GM12891 (cell line): Measurements from ENCODE around the gene CARD11.
"Not testable (repeated sequence)": the region's sequence is repeated elsewhere in the genome, so short reads cannot be mapped to it uniquely, and the experiment has no call there.

Experiments used
- DNase-seq: peaks from one replicate; pipeline ENCODE4 v3.0.0; 2011; ENCODE audit warnings: low spot score; ENCODE audit not compliant: insufficient read length
- FAIRE-seq: peaks from 2 replicates; lab custom pipeline; 2011; peaks lifted over from hg19 to GRCh38; lab: Jason Lieb, UNC
- PAX5 ChIP-seq: IDR thresholded peaks from 2 replicates; pipeline ENCODE4 v1.6.1; 2011; ENCODE audit warnings: low read length, moderate library complexity, mild to moderate bottlenecking; ENCODE audit not compliant: insufficient read depth, severe bottlenecking
- POLR2A ChIP-seq: IDR thresholded peaks from 2 replicates; pipeline ENCODE4 v1.6.1; 2011; ENCODE audit warnings: low read depth, low read length, control low read depth
- POLR2AphosphoS5 ChIP-seq: IDR thresholded peaks from 2 replicates; pipeline ENCODE4 v1.6.1; 2011; ENCODE audit warnings: low read depth, low read length, control low read depth
- POU2F2 ChIP-seq: IDR thresholded peaks from 2 replicates; pipeline ENCODE4 v1.6.1; 2011; ENCODE audit warnings: low read depth, mild to moderate bottlenecking, control low read depth, low read length, moderate library complexity
- SPI1 ChIP-seq: IDR thresholded peaks from 2 replicates; pipeline ENCODE4 v1.6.1; 2011; ENCODE audit warnings: low read depth, low read length, control low read depth
- TAF1 ChIP-seq: IDR thresholded peaks from 2 replicates; pipeline ENCODE4 v1.6.1; 2011; ENCODE audit warnings: low read depth, low read length, control low read depth

CARD11 gene

GRCh38 chr7:3039787-3040186 is 3.9 kb downstream of the CARD11 start:
- FAIRE-seq, result peak; percentile 79
- TF ChIP-seq PAX5 (no peak), POLR2AphosphoS5 (no peak), TAF1 (no peak), POU2F2 (no peak), POLR2A (no peak), SPI1 (no peak)

GRCh38 chr7:3038011-3038410 is 5.7 kb downstream of the CARD11 start:
- FAIRE-seq, DNase-seq: not testable (repeated sequence)

More at GRCh38 chr7:3039787-3040186, 3.9 kb downstream of the CARD11 start:
- DNase-seq, result no peak

- DNase-seq, result no peak
- peak; percentile 45 for FAIRE-seq
- TF ChIP-seq PAX5 (no peak), POLR2AphosphoS5 (no peak), SPI1 (peak; percentile 41)
Measured at GRCh38 chr7:3037259-3037658, 6.4 kb downstream of the CARD11 start.

DNA sequence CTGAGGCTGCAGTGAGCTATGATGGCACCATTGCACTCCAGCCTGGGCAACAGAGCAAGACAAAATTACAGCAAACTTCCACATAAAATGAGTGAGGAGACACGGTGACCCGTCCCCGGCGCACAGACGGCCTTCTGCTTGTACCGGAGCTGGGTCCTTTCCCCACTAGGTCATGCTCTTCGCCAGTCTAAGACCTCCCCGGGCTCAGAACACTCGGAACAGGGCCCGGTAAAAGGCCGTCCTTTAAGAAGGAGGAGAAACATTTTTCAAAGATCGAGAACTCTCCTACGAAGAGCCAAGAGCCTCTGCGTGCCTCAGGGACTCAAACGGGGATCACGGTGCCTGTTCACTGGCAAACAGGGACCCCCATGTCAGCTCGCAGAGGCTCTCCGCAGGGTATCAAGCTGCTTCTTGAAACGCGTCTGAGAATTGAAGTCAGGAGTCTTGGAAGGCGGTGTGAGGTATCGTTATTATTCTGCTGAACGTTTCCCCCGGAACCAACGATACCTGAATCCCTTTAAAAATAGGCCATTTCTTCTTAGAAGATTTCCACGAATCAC is 9.0 kb downstream of the CARD11 start:
- DNase-seq, result no peak
- FAIRE-seq, result no peak
- TF ChIP-seq PAX5 (no peak), POU2F2 (no peak), POLR2A (no peak), POLR2AphosphoS5 (no peak), TAF1 (no peak), SPI1 (no peak)

- DNase-seq, result no peak
- peak; percentile 55 for FAIRE-seq
- no peak for TF ChIP-seq TAF1
- TF ChIP-seq POU2F2, result no peak
- no peak for TF ChIP-seq POLR2AphosphoS5
- no peak for TF ChIP-seq PAX5
- TF ChIP-seq SPI1, result no peak
- no peak for TF ChIP-seq POLR2A
Measured at GRCh38 chr7:3033581-3033980, 10.1 kb downstream of the CARD11 start.

- no peak for TF ChIP-seq PAX5
- DNase-seq (no peak), FAIRE-seq (no peak)
Measured at GRCh38 chr7:3033136-3033535, 10.5 kb downstream of the CARD11 start.

- TF ChIP-seq TAF1 (no peak), PAX5 (no peak), POU2F2 (no peak), POLR2AphosphoS5 (no peak), SPI1 (no peak), POLR2A (no peak)
- no peak for DNase-seq
- FAIRE-seq, result no peak
Measured at GRCh38 chr7:3032256-3032655, 11.4 kb downstream of the CARD11 start.

DNA sequence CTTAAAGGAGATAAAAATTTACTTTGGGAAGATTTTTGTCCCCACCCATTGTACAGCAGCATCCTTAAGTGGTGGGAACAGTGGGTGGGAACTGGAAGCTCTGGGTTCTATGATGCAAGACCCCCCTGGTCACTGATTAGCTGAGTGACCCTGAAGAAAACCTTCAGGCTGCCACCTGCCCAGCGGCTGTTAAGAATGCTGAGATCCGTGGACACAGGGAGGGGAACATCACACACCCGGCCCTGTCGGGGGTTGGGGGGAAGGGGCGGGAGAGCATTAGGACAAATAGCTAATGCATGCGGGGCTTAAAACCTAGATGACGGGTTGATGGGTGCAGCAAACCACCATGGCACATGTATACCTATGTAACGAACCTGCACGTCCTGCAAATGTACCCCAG is 14.5 kb downstream of the CARD11 start:
- no peak for TF ChIP-seq POU2F2
- no peak for TF ChIP-seq PAX5
- no peak for TF ChIP-seq SPI1
- TF ChIP-seq TAF1, result no peak
- no peak for TF ChIP-seq POLR2AphosphoS5
- no peak for TF ChIP-seq POLR2A
- FAIRE-seq (no peak), DNase-seq (no peak)

GRCh38 chr7:3028758-3029093 is 14.9 kb downstream of the CARD11 start:
- no peak for FAIRE-seq
- TF ChIP-seq SPI1 (no peak), PAX5 (no peak), TAF1 (no peak), POLR2A (no peak), POU2F2 (no peak), POLR2AphosphoS5 (no peak)
- no peak for DNase-seq

- DNase-seq (no peak), FAIRE-seq (no peak)
- TF ChIP-seq TAF1, result no peak
- TF ChIP-seq PAX5, result no peak
- no peak for TF ChIP-seq SPI1
- no peak for TF ChIP-seq POU2F2
- no peak for TF ChIP-seq POLR2A
- TF ChIP-seq POLR2AphosphoS5, result no peak
Measured at GRCh38 chr7:3028071-3028757, 15.5 kb downstream of the CARD11 start.
